HG03103 (cell line): ENCODE measurements around the gene FAM222A.
"Not testable (repeated sequence)": the region's sequence is repeated elsewhere in the genome, so short reads cannot be mapped to it uniquely, and the experiment has no call there.

Source experiments
- ATAC-seq: cut with Tn5 transposase; IDR thresholded peaks from one replicate; pipeline ENCODE4 v1.9.1; 2021; ENCODE audit warnings: low read depth; ENCODE audit not compliant: unreplicated experiment

Gene FAM222A

GRCh38 chr12:109693653-109694600 is 19.7 kb upstream of the FAM222A start:
- no peak for ATAC-seq

GRCh38 chr12:109694629-109695028 is 19.0 kb upstream of the FAM222A start:
- not testable (repeated sequence) for ATAC-seq

- ATAC-seq, result no peak
Observed at GRCh38 chr12:109695416-109695815, 18.2 kb upstream of the FAM222A start.

GRCh38 chr12:109695961-109696461 is 17.6 kb upstream of the FAM222A start:
- ATAC-seq, result no peak

- ATAC-seq, result no peak
Observed at GRCh38 chr12:109696485-109697269, 16.9 kb upstream of the FAM222A start.

- no peak for ATAC-seq
Observed at GRCh38 chr12:109697270-109697553, 16.4 kb upstream of the FAM222A start.

GRCh38 chr12:109697877-109698468 is 15.7 kb upstream of the FAM222A start:
- ATAC-seq, result no peak

- ATAC-seq, result no peak
Observed at GRCh38 chr12:109698820-109699219, 14.8 kb upstream of the FAM222A start.

- ATAC-seq, result no peak
Observed at GRCh38 chr12:109701064-109701463, 12.6 kb upstream of the FAM222A start.

- ATAC-seq, result no peak
Observed at GRCh38 chr12:109702111-109702841, 11.3 kb upstream of the FAM222A start.

GRCh38 chr12:109703684-109704083 is 9.9 kb upstream of the FAM222A start:
- no peak for ATAC-seq

GRCh38 chr12:109704371-109705098 is 9.1 kb upstream of the FAM222A start:
- no peak for ATAC-seq

GRCh38 chr12:109705291-109705690 is 8.3 kb upstream of the FAM222A start:
- no peak for ATAC-seq

- ATAC-seq, result no peak
Observed at GRCh38 chr12:109706398-109706746, 7.3 kb upstream of the FAM222A start.

GRCh38 chr12:109706747-109707469 is 6.7 kb upstream of the FAM222A start:
- ATAC-seq, result no peak

GRCh38 chr12:109707470-109707821 is 6.2 kb upstream of the FAM222A start:
- no peak for ATAC-seq

GRCh38 chr12:109708939-109709338 is 4.7 kb upstream of the FAM222A start:
- ATAC-seq, result no peak

- no peak for ATAC-seq
Observed at GRCh38 chr12:109709401-109709991, 4.1 kb upstream of the FAM222A start.

GRCh38 chr12:109710205-109710746 is 3.3 kb upstream of the FAM222A start:
- no peak for ATAC-seq
